A673 (cell line): Measurements from ENCODE around the gene KLHL13. TPM values are rescaled to one million over a fixed set of nuclear protein-coding genes. Genes with fewer than 3 reads are reported as not detected.

Experiments used
- BruUV-seq: library from RNA; stranded (reverse); fragments of 400-500 nt; replicated peaks from 2 replicates; lab custom pipeline; 2021; lab: Mats Ljungman, UMichigan
- CTCF ChIA-PET: fragments of 300-600 bp; sonication (Branson Sonifier 250); formaldehyde crosslinking; loops from one replicate; lab custom pipeline; 2022; ENCODE audit warnings: antibody characterized with exemption; lab: Charles Lee
- POLR2A ChIA-PET: fragments of 300-600 bp; sonication (Branson Sonifier 250); formaldehyde crosslinking; loops from one replicate; lab custom pipeline; 2022; ENCODE audit warnings: antibody characterized with exemption; ENCODE audit not compliant: low non-redundant PET; lab: Charles Lee
- DNase-seq: peaks from one replicate; pipeline ENCODE4 v3.0.0-alpha.2; 2015; ENCODE audit warnings: low spot score
- H3K27ac ChIP-seq: fragments of 200-600 bp; sonication (generic); 2 replicates; pipeline ENCODE4 v1.5.1; 2016; ENCODE audit warnings: mixed run types, low read depth, mild to moderate bottlenecking, mixed read lengths, antibody characterized with exemption, low read length; ENCODE audit not compliant: poor library complexity, severe bottlenecking
- H3K27me3 ChIP-seq: fragments of 200-600 bp; sonication (generic); replicated peaks from 2 replicates; pipeline ENCODE4 v1.6.1; 2017; ENCODE audit warnings: mixed run types, low read depth, mild to moderate bottlenecking, mixed read lengths, antibody characterized with exemption, low read length; ENCODE audit not compliant: insufficient read depth, poor library complexity
- H3K36me3 ChIP-seq: fragments of 200-600 bp; sonication (generic); 2 replicates; pipeline ENCODE4 v1.6.1; 2016; ENCODE audit warnings: mixed run types, mild to moderate bottlenecking, mixed read lengths, antibody characterized with exemption, low read length; ENCODE audit not compliant: insufficient read depth, poor library complexity, severe bottlenecking
- H3K4me1 ChIP-seq: fragments of 200-600 bp; sonication (generic); 2 replicates; pipeline ENCODE4 v1.6.1; 2017; ENCODE audit warnings: mixed run types, mild to moderate bottlenecking, mixed read lengths, antibody characterized with exemption, low read length; ENCODE audit not compliant: insufficient read depth, poor library complexity, severe bottlenecking
- H3K4me3 ChIP-seq: fragments of 200-600 bp; sonication (generic); 2 replicates; pipeline ENCODE4 v1.5.1; 2016; ENCODE audit warnings: low read depth, mixed run types, mild to moderate bottlenecking, mixed read lengths, low read length; ENCODE audit not compliant: poor library complexity, severe bottlenecking
- H3K9me3 ChIP-seq: fragments of 200-600 bp; sonication (generic); 2 replicates; pipeline ENCODE4 v1.6.1; 2016; ENCODE audit warnings: mixed run types, low read depth, mild to moderate bottlenecking, mixed read lengths, antibody characterized with exemption, low read length; ENCODE audit not compliant: poor library complexity, severe bottlenecking
- CTCF ChIP-seq: fragments of 300-800, 200-600 bp; sonication (generic); conservative IDR thresholded peaks from 2 replicates; pipeline ENCODE4 v1.5.1; 2017; ENCODE audit warnings: low read depth, mild to moderate bottlenecking, antibody characterized with exemption, low read length, moderate library complexity, mixed read lengths
- EZH2 ChIP-seq: fragments of 200-600 bp; sonication (generic); IDR thresholded peaks from 2 replicates; pipeline ENCODE4 v1.6.1; 2017; ENCODE audit warnings: borderline replicate concordance, low read depth, mild to moderate bottlenecking, mixed read lengths, antibody characterized with exemption, low read length; ENCODE audit not compliant: poor library complexity, severe bottlenecking
- intact Hi-C: fragments of 100-400 bp; cut with micrococcal nuclease; formaldehyde crosslinking; loops from one replicate; pipeline ENCODE4 v1.10.0; 2022; ENCODE audit not compliant: unreplicated experiment
- total RNA-seq: library from RNA; stranded (reverse); gene quantifications from 2 replicates; pipeline ENCODE4 v1.2.3, GENCODE V29; 2021

The KLHL13 gene
- total RNA-seq, 1 experiment from 2014 or later = 46.3 TPM

- BruUV-seq = no TSS peak
- Histone ChIP-seq H3K27ac (no peak overlapping the region), H3K27me3 (no peaks in the 10 kb centered on the region), H3K9me3 (no peaks in the 10 kb centered on the region), H3K4me3 (no peak overlapping the region), H3K36me3 (no peaks in the 10 kb centered on the region), H3K4me1 (no peaks in the 10 kb centered on the region)
- intact Hi-C loops = no loop called here
- no peak for TF ChIP-seq EZH2
- ChIA-PET POLR2A (no interaction called here), CTCF (no interaction called here)
- DNase-seq = no peak
Measured at GRCh38 chrX:118038614-118039365, 77.8 kb downstream of the KLHL13 start.

GRCh38 chrX:118026631-118027030 is 90.0 kb downstream of the KLHL13 start:
- no peaks in the 10 kb centered on the region for H3K9me3 ChIP-seq
- H3K27ac ChIP-seq = no peak overlapping the region
- CTCF ChIA-PET = interaction anchor here (0.6 kb wide), 1 partner anchor 643 kb away, joined by 3 read pairs; no protein-coding TSS in a partner anchor
- no peak for DNase-seq
- BruUV-seq = no TSS peak
- TF ChIP-seq CTCF (no peak), EZH2 (no peak)
- no peaks in the 10 kb centered on the region for H3K4me1 ChIP-seq
- no peaks in the 10 kb centered on the region for H3K36me3 ChIP-seq
- H3K4me3 ChIP-seq = no peak overlapping the region
- POLR2A ChIA-PET = no interaction called here
- intact Hi-C loops = no loop called here
- no peaks in the 10 kb centered on the region for H3K27me3 ChIP-seq

GRCh38 chrX:118025226-118025625 is 91.4 kb downstream of the KLHL13 start:
- TF ChIP-seq EZH2 (no peak), CTCF (no peak)
- Histone ChIP-seq H3K27ac (no peak overlapping the region), H3K9me3 (no peaks in the 10 kb centered on the region), H3K27me3 (no peaks in the 10 kb centered on the region), H3K4me1 (no peaks in the 10 kb centered on the region), H3K4me3 (no peak overlapping the region), H3K36me3 (no peaks in the 10 kb centered on the region)
- POLR2A ChIA-PET = no interaction called here
- CTCF ChIA-PET = no interaction called here
- no peak for DNase-seq
- intact Hi-C loops = no loop called here
- BruUV-seq = no TSS peak

GRCh38 chrX:118024482-118024881 is 92.1 kb downstream of the KLHL13 start:
- Histone ChIP-seq H3K36me3 (no peaks in the 10 kb centered on the region), H3K9me3 (no peaks in the 10 kb centered on the region), H3K27me3 (no peaks in the 10 kb centered on the region), H3K4me1 (no peaks in the 10 kb centered on the region), H3K27ac (no peak overlapping the region), H3K4me3 (no peak overlapping the region)
- TF ChIP-seq CTCF (no peak), EZH2 (no peak)
- CTCF ChIA-PET = no interaction called here
- POLR2A ChIA-PET = no interaction called here
- no TSS peak for BruUV-seq
- no peak for DNase-seq
- intact Hi-C loops = no loop called here
